Suprapubic skin (tissue), 4 donors: ENCODE results near the gene TAF1B.

Experiments used
- POLR2A ChIP-seq, 2 donors: fragments of 450-650 bp; IDR thresholded peaks; one replicate each; pipeline ENCODE4 v1.6.1; 2017; ENCODE audit warnings: antibody characterized with exemption in 2 of 2, mild to moderate bottlenecking in 2 of 2, moderate library complexity in 2 of 2
- POLR2AphosphoS5 ChIP-seq, 3 donors: sonication (generic); formaldehyde crosslinking; IDR thresholded peaks; one replicate each; pipeline ENCODE4 v1.6.1; 2017; ENCODE audit warnings: antibody characterized with exemption in 3 of 3

- TF ChIP-seq POLR2A (IDR thresholded peaks at IDR 0.05) = no peak
- no peak for TF ChIP-seq POLR2AphosphoS5 (IDR thresholded peaks at IDR 0.05)
These were observed 40.1 kb upstream of the TAF1B start for GRCh38 chr2:9803023-9803805.
